Measurements from ENCODE around the gene AXIN2.

The AXIN2 gene

GRCh38 chr17:65558311-65558682 is 3.2 kb downstream of the AXIN2 start:
- DNase-seq (ENCODE audit: low read depth): no peak
- H3K4me3 ChIP-seq (replicated peaks; ENCODE audit: low read depth, low read length): peak overlapping the region; percentile 71
- TF ChIP-seq, protein P1, sequence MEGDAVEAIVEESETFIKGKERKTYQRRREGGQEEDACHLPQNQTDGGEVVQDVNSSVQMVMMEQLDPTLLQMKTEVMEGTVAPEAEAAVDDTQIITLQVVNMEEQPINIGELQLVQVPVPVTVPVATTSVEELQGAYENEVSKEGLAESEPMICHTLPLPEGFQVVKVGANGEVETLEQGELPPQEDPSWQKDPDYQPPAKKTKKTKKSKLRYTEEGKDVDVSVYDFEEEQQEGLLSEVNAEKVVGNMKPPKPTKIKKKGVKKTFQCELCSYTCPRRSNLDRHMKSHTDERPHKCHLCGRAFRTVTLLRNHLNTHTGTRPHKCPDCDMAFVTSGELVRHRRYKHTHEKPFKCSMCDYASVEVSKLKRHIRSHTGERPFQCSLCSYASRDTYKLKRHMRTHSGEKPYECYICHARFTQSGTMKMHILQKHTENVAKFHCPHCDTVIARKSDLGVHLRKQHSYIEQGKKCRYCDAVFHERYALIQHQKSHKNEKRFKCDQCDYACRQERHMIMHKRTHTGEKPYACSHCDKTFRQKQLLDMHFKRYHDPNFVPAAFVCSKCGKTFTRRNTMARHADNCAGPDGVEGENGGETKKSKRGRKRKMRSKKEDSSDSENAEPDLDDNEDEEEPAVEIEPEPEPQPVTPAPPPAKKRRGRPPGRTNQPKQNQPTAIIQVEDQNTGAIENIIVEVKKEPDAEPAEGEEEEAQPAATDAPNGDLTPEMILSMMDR (IDR thresholded peaks at IDR 0.05; ENCODE audit: low read length, missing control alignments): no peak

DNA sequence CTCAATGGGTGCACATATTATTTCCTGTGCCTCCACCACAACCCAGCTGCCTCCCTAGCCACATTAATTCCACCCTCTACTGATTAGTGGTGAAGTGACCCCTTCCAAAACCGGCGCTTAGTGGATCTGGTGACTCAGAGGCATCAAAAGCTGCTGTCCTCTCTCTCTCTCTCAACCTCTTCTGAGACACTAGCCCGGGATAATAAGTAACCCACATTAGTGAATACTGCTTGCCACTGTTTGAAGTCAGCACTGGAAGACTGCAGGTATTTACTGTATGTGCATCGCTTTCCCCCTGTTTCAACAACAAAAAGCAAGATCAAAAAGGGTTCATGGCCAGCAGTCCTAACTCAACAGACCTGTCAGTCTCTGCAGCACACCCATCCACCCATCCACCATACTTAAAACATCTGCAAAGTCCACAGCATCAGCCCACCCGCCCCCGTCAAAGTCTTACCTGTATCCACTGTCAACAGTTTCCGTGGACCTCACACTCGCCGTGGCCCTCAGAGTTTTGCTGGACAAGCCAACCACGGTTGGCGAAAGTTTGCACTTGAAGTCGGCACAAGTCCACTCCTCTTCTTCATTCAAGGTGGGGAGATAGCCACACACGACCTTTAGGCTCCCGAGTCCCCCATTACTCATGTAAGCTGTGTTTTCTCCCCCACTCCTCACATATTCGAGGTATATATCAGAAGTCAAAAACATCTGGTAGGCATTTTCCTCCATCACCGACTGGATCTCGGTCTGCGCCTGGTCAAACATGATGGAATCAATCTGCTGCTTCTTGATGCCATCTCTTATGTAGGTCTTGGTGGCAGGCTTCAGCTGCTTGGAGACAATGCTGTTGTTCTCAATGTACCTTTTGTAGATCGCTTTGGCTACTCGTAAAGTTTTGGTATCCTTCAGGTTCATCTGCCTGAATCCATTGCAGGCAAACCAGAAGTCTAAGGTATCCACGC is 3.8 kb downstream of the AXIN2 start:
- TF ChIP-seq, protein P1 (IDR thresholded peaks at IDR 0.05; ENCODE audit: low read length, missing control alignments): no peak
- H3K4me3 ChIP-seq (replicated peaks; ENCODE audit: low read depth, low read length): peak overlapping the region; percentile 27
- peak; percentile 31 for DNase-seq (ENCODE audit: low read depth)

DNA sequence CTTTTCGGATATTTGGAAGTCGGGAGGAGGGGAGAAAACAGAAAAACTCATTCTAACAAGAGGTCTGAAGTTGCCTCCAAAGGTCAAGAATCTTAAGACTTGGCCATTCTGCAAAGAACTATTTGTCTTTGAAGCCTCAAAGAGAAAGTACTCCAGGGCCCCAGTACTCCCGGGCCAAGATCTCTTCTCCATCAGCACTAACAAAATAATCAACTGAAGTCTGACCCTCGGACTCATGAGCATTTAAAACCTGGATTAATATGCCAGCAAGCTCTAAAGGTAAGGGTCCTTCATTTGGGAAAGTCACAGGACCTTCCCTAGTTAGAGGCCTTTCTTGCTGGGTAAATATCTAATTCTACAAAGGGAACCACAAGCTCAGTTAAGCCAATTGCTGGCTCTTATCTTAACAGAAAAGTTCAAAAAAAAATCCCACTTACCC is 4.5 kb downstream of the AXIN2 start:
- TF ChIP-seq, protein P1 (IDR thresholded peaks at IDR 0.05; ENCODE audit: low read length, missing control alignments): no peak
- DNase-seq (ENCODE audit: low read depth): no peak
- peak overlapping the region; percentile 27 for H3K4me3 ChIP-seq (replicated peaks; ENCODE audit: low read depth, low read length)

- peak overlapping the region; percentile 27 for H3K4me3 ChIP-seq (replicated peaks; ENCODE audit: low read depth, low read length)
- TF ChIP-seq, protein P1 (IDR thresholded peaks at IDR 0.05; ENCODE audit: low read length, missing control alignments): peak; percentile 78
Observed at GRCh38 chr17:65556014-65556909, 5.2 kb downstream of the AXIN2 start.

GRCh38 chr17:65554553-65555223 is 6.8 kb downstream of the AXIN2 start:
- no peak overlapping the region for H3K4me3 ChIP-seq (replicated peaks; ENCODE audit: low read depth, low read length)
- TF ChIP-seq, protein P1 (IDR thresholded peaks at IDR 0.05; ENCODE audit: low read length, missing control alignments): no peak
- DNase-seq (ENCODE audit: low read depth): no peak

More at GRCh38 chr17:65556014-65556909, 5.2 kb downstream of the AXIN2 start:
- peak; percentile 72 for DNase-seq (ENCODE audit: low read depth)
